SHP77 (cell line): ENCODE measurements around the gene DAND5.

Experiments used
- DNase-seq, 2 experiments: peaks; one replicate each; lab custom pipeline; 2025; lab: John Stamatoyannopoulos, UW

DAND5 gene

GRCh38 chr19:12969292-12969988, at the start of gene DAND5:
Gene DAND5 (plus strand): TSS chr19:12969576. CDS start chr19:12969661, 85 bp downstream.
- DNase-seq = no peak

- DNase-seq = no peak
These were observed 48.3 kb upstream of the DAND5 start for GRCh38 chr19:12921047-12921446.

- no peak for DNase-seq
These were observed 46.4 kb upstream of the DAND5 start for GRCh38 chr19:12922959-12923358.

- DNase-seq = no peak
These were observed 44.6 kb upstream of the DAND5 start for GRCh38 chr19:12924621-12925310.

GRCh38 chr19:12930002-12930645, 39.3 kb upstream of the DAND5 start:
- DNase-seq = no peak

DNA sequence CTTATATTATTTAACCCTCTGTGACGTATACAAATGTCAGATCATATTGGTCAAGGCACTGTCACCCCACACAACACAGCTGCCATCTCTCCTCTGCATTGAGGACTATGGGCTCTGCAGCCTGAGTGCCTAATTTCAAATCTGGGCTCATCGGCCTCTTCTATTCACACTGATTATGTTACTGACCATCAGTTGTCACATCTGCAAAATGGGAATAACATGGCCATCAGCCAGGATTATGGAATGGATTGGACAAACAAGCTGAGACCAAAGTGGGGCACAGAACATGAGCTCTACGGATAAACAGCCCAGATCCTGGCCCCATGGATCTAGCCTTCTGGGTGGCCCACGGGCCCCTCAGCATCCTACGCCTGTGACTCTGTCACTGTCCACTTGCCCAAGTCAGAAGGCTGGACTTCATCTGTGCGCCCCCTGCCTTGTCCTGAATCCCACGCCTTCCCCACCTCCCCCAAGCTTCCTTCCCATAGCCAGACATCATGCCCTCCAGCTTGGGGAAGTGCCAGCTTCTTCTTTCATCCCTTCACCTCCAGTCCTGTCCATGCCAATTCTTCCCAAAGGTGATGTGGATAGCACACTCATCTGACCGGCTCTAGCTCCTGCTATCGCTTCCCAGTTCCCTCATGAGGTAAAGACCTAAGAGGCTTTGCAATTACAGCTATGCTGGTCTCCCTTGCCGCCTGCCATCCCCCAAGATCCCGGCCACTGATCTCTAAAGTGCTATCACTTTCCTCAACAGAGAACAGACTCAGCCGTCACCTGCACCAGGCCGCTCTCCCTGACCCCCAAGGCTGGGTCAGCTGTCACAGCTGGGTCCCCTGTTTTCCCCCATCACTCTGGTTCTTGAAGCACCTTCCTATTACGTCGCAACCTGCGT, 36.7 kb upstream of the DAND5 start:
- no peak for DNase-seq

DNA sequence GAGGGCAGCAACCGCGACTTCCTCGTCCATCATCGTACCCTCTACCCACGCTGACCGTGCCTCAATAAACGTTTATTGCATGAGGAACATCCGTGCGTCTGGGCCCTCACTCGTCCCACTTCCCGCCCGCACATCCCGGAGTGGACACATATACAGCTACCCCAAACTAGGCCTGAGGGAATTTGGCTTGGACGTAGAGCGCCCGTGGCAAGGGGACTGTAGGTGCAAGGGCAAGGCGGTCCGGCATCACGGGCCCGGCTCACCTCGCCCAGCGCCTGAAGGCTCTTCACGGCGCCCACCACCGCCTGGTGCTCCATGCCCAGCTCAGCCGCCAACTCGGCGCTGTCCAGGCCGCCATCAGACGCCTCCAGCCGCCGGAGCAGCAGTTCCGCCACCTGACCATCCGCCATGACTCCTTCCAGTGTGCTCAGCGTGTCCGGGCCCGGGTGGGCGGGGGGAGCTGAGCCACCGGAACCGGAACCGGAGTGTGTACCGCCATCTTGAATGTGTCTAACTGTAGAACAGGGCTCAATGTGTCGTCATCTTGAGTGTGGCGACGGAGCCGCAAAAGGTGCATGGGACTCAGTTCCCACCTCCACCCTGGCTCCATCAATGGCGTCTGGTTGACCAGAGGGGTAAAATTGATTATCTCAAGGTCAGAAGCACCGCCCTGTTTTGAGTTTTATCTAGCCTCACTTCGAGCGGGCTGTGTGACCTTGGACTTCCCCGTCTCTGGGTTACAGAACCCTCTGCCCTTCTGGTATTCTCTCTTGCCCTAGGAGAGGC, 35.9 kb upstream of the DAND5 start, which contains the start of gene FARSA:
Gene FARSA, minus strand, starts transcription at position 425 of the 786 bp plus-strand sequence. Its CDS starts 15 bp downstream, at position 410.
- DNase-seq = peak; percentile 89 to 91

DNA sequence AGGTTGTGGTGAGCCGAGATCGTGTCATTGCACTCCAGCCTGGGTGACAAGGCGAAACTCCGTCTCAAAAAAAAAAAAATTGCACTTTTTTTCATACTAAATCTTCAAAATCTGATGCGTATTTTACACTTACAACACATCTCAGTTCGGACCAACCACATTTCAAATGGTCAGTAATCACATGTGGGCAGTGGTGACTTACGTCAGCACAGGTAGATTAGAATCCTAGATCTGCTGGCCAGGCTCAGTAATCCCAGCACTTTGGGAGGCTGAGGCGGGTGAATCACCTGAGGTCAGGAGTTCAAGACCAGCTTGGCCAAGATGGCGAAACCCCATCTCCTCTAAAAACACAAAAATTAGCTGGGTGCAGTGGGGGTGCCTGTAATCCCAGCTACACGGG, 34.3 kb upstream of the DAND5 start:
- DNase-seq = no peak

DNA sequence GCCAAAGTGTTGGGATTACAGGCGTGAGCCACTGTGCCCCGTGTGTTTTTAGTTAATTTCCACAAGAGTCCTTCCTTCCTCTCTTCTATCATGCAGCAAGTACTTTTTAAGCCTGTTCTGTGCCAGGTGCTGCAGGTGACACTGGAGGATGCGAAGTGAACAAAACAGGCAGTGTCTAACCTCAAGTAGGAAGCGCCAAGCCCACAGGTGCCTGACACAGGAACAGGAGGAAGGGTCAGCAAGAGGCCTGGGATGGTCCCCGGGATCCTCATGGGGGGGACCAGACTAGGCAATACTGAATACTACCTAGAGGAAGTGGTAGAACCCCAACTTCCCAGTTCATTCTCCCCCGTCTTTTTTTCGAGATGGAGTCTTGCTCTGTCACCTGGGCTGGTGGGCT, 32.8 kb upstream of the DAND5 start:
- no peak for DNase-seq

DNA sequence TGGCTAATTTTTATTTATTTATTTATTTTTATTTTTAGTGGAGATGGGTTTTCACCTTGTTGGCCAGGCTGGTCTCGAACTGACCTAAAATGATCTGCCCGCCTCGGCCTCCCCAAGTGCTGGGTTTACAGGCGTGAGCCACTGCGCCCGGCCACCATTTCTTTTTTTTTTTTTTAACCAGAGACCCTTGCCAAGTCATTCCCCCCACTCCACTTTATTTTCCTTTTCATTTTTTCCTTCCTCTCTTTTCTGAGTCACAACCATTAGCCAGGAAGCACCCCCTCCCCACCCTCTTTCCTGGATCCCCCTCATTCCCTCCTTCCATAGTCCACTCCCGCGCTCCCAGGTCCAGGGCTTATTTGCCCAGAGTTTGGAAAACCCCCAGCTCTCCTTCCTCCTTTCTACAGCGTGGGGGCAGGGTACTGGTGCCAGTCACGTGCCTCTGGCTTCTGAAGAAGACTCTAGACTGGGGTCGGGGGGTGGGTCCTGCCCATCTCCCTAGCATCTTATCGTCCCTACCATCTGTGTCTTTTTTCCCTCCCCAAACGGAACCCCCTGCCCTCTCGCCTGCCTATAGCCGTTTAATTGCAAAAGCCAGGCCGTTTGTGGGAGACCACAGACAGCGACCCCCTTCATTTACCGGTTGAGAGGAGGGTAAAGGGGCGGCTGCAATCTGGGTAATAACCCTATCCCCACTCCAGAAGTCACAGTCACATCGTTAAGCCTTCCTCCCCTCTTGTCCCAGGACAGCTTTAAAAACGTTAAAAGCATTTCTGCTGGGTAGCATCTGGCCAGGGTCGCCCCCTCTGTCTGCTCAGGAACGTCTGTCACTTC, 32.1 kb upstream of the DAND5 start:
- DNase-seq = peak; percentile 33 to 48

GRCh38 chr19:12937927-12938778, 31.2 kb upstream of the DAND5 start, which contains the start of gene CALR:
Gene CALR (plus strand): TSS chr19:12938609. CDS start chr19:12938680, 71 bp downstream.
- peak; percentile 98 to 99 for DNase-seq

GRCh38 chr19:12938779-12939601, 30.4 kb upstream of the DAND5 start:
- DNase-seq = no peak

- no peak for DNase-seq
These were observed 29.4 kb upstream of the DAND5 start for GRCh38 chr19:12939975-12940423.

- no peak for DNase-seq
These were observed 28.5 kb upstream of the DAND5 start for GRCh38 chr19:12940897-12941296.

DNA sequence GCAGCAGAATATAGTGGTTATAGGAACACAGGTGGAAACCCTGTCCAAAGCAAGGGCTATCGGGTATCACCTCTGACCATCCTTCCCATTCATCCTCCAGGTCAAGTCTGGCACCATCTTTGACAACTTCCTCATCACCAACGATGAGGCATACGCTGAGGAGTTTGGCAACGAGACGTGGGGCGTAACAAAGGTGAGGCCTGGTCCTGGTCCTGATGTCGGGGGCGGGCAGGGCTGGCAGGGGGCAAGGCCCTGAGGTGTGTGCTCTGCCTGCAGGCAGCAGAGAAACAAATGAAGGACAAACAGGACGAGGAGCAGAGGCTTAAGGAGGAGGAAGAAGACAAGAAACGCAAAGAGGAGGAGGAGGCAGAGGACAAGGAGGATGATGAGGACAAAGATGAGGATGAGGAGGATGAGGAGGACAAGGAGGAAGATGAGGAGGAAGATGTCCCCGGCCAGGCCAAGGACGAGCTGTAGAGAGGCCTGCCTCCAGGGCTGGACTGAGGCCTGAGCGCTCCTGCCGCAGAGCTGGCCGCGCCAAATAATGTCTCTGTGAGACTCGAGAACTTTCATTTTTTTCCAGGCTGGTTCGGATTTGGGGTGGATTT, 25.8 kb upstream of the DAND5 start:
- DNase-seq = no peak

DNA sequence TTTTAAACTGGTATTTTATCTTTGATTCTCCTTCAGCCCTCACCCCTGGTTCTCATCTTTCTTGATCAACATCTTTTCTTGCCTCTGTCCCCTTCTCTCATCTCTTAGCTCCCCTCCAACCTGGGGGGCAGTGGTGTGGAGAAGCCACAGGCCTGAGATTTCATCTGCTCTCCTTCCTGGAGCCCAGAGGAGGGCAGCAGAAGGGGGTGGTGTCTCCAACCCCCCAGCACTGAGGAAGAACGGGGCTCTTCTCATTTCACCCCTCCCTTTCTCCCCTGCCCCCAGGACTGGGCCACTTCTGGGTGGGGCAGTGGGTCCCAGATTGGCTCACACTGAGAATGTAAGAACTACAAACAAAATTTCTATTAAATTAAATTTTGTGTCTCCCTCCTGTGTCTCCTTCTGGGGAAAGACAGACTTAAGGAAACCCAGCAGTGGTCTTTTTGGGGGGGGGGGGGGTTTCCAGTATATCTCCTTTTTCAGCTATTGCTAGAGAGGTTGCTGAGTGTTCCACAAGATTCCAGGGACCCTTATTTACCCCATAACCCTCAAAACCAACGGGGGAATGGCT, 25.2 kb upstream of the DAND5 start:
- DNase-seq = no peak

DNA sequence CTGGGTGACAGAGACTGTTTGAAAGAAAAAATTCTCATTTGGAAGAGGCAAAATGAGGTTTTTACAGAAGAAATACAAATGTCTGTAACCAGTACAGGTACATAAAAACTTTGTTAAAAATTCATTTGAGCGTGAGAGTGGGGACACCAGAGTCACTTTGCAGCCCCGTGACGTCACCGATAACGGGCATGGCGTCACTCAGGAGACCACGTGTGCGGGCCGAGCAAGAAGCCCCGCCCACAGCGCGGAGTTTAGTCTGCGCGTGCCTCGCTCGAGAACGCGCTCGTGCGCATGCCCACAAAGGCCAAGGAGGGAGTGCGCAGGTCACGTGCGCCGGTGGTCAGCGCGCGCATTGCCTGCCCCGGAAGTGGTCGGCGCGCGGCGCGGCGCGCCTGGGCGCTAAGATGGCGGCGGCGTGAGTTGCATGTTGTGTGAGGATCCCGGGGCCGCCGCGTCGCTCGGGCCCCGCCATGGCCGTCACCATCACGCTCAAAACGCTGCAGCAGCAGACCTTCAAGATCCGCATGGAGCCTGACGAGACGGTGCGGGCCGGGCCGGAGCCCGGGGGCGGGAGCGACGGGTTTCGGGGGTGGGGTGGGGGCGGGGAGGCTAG, 23.8 kb upstream of the DAND5 start, which contains the start of gene RAD23A:
Gene RAD23A, plus strand, starts transcription at position 384 of the 613 bp plus-strand sequence. Its CDS starts 87 bp downstream, at position 471.
- peak; percentile 95 to 97 for DNase-seq
